ENCODE measurements around the gene MCM9.

MCM9 gene

GRCh38 chr6:118860880-118861279, 74.1 kb downstream of the MCM9 start:
- no peak overlapping the region for H3K27ac ChIP-seq
- TF ChIP-seq CTCF (IDR thresholded peaks at IDR 0.05): no peak
- no peak overlapping the region for H3K4me3 ChIP-seq
- DNase-seq (ENCODE audit: low spot score): no peak

DNA sequence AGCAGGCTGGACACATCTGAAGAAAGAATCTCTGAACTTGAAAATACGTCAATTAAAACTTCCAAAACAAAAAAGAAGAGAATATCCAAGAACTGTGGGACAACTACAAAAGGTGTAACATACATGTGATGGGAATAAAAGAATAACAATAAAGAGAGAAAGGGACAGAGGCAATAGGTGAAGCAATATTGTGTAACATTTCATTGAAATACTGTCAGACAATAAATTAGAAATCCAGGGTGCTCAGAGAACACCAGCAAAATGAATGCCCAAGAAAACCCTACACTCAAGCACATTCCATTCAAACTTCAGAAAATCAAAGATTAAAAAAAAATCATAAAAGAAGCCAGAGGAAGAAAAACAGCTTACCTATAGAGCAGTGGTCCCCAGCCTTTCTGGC, 74.6 kb downstream of the MCM9 start:
- H3K4me3 ChIP-seq: no peak overlapping the region
- DNase-seq (ENCODE audit: low spot score): no peak
- no peak overlapping the region for H3K27ac ChIP-seq
- TF ChIP-seq CTCF (IDR thresholded peaks at IDR 0.05): no peak

DNA sequence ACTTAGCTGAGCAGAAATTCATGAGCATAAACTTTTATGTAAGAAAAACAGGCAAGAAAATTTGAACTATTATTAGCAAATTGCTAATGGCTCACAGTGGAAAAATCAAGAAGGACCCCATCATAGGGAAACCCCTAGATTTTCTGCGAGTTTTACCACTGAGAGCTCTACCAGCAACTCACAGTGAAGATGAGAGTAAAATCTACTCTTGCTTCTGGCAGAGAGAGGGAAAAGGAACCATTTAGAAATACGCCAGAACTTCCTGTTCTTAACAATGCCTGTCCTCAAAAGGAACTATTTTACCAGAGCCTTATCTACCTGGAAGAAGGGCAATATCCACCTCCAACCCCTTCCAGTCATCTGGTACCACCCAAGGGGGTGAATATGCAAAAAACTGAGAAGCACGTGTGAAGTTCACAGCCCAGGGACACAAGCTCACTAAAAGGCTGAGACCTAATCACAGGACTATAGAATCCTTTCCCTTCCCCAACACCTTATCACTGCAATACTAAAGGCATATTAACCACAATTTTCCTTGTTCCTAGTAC, 75.4 kb downstream of the MCM9 start:
- Histone ChIP-seq H3K4me3 (no peak overlapping the region), H3K27ac (no peak overlapping the region)
- TF ChIP-seq CTCF (IDR thresholded peaks at IDR 0.05): no peak
- no peak for DNase-seq (ENCODE audit: low spot score)

GRCh38 chr6:118856301-118856700, 78.7 kb downstream of the MCM9 start:
- no peak for TF ChIP-seq CTCF (IDR thresholded peaks at IDR 0.05)
- no peak for DNase-seq (ENCODE audit: low spot score)
- Histone ChIP-seq H3K27ac (no peak overlapping the region), H3K4me3 (no peak overlapping the region)

DNA sequence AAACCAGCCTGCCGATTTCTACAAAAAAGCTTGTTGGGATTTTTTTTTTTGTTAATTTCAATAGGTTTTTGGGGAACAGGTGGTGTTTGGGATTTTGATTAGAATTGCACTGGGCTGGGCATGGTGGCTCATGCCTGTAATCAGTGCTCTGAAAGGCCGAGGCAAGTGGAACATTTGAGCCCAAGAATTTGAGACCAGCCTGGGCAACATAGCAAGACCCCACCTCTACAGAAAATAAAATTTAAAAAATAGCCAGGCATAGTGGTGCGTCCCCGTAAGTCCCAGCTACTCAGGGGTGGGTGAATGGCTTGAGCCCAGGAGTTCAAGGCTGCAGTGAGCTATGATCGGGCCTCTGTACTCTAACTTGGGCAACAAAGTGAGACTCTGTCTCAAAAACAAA, 81.6 kb downstream of the MCM9 start:
- H3K4me3 ChIP-seq: no peak overlapping the region
- H3K27ac ChIP-seq: no peak overlapping the region
- TF ChIP-seq CTCF (IDR thresholded peaks at IDR 0.05): no peak
- DNase-seq (ENCODE audit: low spot score): no peak

GRCh38 chr6:118844915-118845314, 90.0 kb downstream of the MCM9 start:
- Histone ChIP-seq H3K27ac (no peak overlapping the region), H3K4me3 (no peak overlapping the region)
- no peak for DNase-seq (ENCODE audit: low spot score)
- TF ChIP-seq CTCF (IDR thresholded peaks at IDR 0.05): no peak

GRCh38 chr6:118843685-118844390, 91.1 kb downstream of the MCM9 start:
- DNase-seq (ENCODE audit: low spot score): no peak
- Histone ChIP-seq H3K4me3 (no peak overlapping the region), H3K27ac (no peak overlapping the region)
- TF ChIP-seq CTCF (IDR thresholded peaks at IDR 0.05): no peak
